Mesendoderm (in vitro differentiated cells): Measurements from ENCODE around the gene DGCR6L.
"Not testable (repeated sequence)": the region's sequence is repeated elsewhere in the genome, so short reads cannot be mapped to it uniquely, and the experiment has no call there.

Experiments used
- DNase-seq: peaks from one replicate; pipeline ENCODE4 v3.0.0; 2013
- H2AK5ac ChIP-seq: 2 replicates; pipeline ENCODE4 v1.6.1; 2013; ENCODE audit warnings: low read length, inconsistent platforms
- H2BK120ac ChIP-seq: 2 replicates; pipeline ENCODE4 v1.6.1; 2013; ENCODE audit warnings: low read depth, mild to moderate bottlenecking, low read length, moderate library complexity, mixed read lengths
- H2BK15ac ChIP-seq: replicated peaks from 2 replicates; pipeline ENCODE4 v1.6.1; 2013; ENCODE audit warnings: low read depth, mild to moderate bottlenecking, moderate library complexity
- H2BK5ac ChIP-seq: 2 replicates; pipeline ENCODE4 v1.6.1; 2013; ENCODE audit warnings: low read length, inconsistent platforms
- H3K18ac ChIP-seq: 2 replicates; pipeline ENCODE4 v1.6.1; 2013; ENCODE audit warnings: mild to moderate bottlenecking, low read length, mixed read lengths
- H3K23ac ChIP-seq: one replicate; pipeline ENCODE4 v1.6.1; 2013; ENCODE audit warnings: low read length
- H3K27ac ChIP-seq: 2 replicates; pipeline ENCODE4 v1.5.1; 2013; ENCODE audit warnings: low read depth, mild to moderate bottlenecking, inconsistent platforms, low read length, moderate library complexity
- H3K27me3 ChIP-seq: 2 replicates; pipeline ENCODE4 v1.6.1; 2013; ENCODE audit warnings: low read length, control low read depth, mild to moderate bottlenecking, inconsistent platforms; ENCODE audit not compliant: insufficient read depth, poor library complexity
- H3K36me3 ChIP-seq: 2 replicates; pipeline ENCODE4 v1.6.1; 2013; ENCODE audit warnings: low read length, inconsistent platforms; ENCODE audit not compliant: control insufficient read depth, insufficient read depth
- H3K4ac ChIP-seq: one replicate; pipeline ENCODE4 v1.6.1; 2013; ENCODE audit warnings: low read depth, mild to moderate bottlenecking, low read length, moderate library complexity
- H3K4me1 ChIP-seq: 2 replicates; pipeline ENCODE4 v1.6.1; 2013; ENCODE audit warnings: low read depth, low read length, inconsistent platforms; ENCODE audit not compliant: control insufficient read depth
- H3K4me2 ChIP-seq: 2 replicates; pipeline ENCODE4 v1.6.1; 2013; ENCODE audit warnings: low read length
- H3K4me3 ChIP-seq: 2 replicates; pipeline ENCODE4 v1.5.1; 2013; ENCODE audit warnings: mild to moderate bottlenecking, low read length
- H3K56ac ChIP-seq: one replicate; pipeline ENCODE4 v1.6.1; 2013; ENCODE audit warnings: low read length
- H3K79me1 ChIP-seq: 2 replicates; pipeline ENCODE4 v1.6.1; 2013; ENCODE audit warnings: low read length, inconsistent platforms
- H3K79me2 ChIP-seq: 2 replicates; pipeline ENCODE4 v1.6.1; 2013; ENCODE audit warnings: mild to moderate bottlenecking, low read length; ENCODE audit not compliant: control insufficient read depth, insufficient read depth
- H3K9ac ChIP-seq: 2 replicates; pipeline ENCODE4 v1.6.1; 2013; ENCODE audit warnings: low read length, inconsistent platforms
- H4K5ac ChIP-seq: one replicate; pipeline ENCODE4 v1.6.1; 2013; ENCODE audit warnings: low read length
- H4K8ac ChIP-seq: one replicate; pipeline ENCODE4 v1.6.1; 2013; ENCODE audit warnings: low read depth, mild to moderate bottlenecking, control low read depth, low read length, moderate library complexity
- WGBS: extraction: QIAGEN DNeasy Blood & Tissue Kit; methylation state at CpG from one replicate; pipeline ENCODE4 v1.1.7; 2013; ENCODE audit warnings: low lambda C conversion rate, missing lambda C conversion rate; ENCODE audit not compliant: insufficient coverage; ENCODE audit errors: extremely low coverage; 5-methylcytosine and 5-hydroxymethylcytosine counted together

Gene DGCR6L

DNA sequence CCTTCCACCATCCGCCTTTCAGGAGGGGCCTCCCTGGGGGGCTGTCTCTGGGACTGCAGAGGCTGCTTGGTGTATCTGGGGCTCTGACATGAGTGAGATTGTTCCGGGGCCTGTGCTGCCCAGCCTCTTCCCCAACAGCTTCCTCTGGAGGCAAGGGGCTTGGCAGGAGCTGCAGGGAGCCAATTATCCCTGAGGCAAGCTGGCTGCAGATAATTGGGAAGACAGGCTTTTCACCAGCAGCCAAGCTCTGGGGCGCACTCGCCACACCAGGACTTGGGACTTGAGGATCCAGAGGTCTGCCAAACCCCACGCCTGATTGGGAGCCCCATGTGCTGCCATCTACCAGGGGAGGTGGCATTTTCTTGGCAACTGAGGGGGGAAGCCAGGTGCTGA is 36.2 kb downstream of the DGCR6L start:
- Histone ChIP-seq H4K5ac (no peak overlapping the region), H2BK120ac (no peak overlapping the region), H3K4me1 (no peaks in the 10 kb centered on the region), H3K27me3 (no peaks in the 10 kb centered on the region), H2BK15ac (no peak overlapping the region), H3K23ac (no peak overlapping the region), H2BK5ac (no peak overlapping the region), H3K18ac (no peak overlapping the region), H4K8ac (no peak overlapping the region), H3K4ac (no peak overlapping the region), H3K27ac (no peak overlapping the region), H3K79me1 (no peaks in the 10 kb centered on the region), H3K56ac (no peak overlapping the region), H3K36me3 (no peaks in the 10 kb centered on the region), H3K4me3 (no peak overlapping the region), H3K4me2 (no peak overlapping the region), H3K79me2 (no peaks in the 10 kb centered on the region), H3K9ac (no peak overlapping the region), H2AK5ac (no peak overlapping the region)
- no peak for DNase-seq
- WGBS: no CpG with 5 or more reads among the region's 5 CpGs

DNA sequence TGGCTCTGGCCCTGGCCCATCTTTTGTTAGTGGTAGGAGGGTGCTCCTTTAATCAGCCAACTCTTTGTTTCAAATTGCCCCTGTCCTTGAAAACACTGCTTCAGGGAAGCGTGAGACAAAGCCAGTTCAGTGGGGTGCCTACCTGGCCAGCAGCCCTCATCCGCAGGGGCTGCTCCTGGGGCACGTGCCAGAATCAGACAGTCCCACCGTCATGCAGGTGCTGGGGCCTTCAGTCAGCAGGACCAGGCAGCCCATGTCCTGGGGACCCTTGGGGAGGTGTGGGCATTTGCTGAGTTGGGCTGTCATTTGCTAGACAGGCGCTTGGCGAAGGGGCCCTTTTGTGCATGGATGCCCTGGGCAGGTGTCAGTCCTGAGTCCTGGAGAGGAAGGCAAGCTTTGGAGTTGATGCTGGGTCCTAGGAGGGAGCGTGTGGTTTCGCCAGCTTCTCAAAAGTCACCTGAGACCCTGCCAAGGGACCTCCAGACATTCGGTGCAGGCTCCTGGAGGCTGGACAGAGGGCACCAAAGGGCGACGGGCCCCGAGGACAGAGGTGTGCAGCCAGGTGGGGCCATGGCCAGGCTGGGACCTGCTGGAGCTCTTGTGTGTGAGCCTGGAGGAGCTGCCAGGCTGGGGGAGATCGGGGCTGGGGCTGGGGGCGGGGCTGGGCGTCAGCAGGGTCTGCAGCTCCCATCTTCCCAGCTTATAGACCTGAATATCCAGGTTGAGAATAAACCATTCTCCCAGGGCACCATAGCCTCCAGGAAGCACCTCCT is 36.8 kb downstream of the DGCR6L start:
- H3K9ac ChIP-seq: no peak overlapping the region
- H2BK120ac ChIP-seq: no peak overlapping the region
- H3K27me3 ChIP-seq: no peaks in the 10 kb centered on the region
- H2AK5ac ChIP-seq: no peak overlapping the region
- H3K79me2 ChIP-seq: no peaks in the 10 kb centered on the region
- no peak overlapping the region for H2BK5ac ChIP-seq
- no peak overlapping the region for H4K5ac ChIP-seq
- H3K4ac ChIP-seq: no peak overlapping the region
- no peak overlapping the region for H3K4me2 ChIP-seq
- no peaks in the 10 kb centered on the region for H3K36me3 ChIP-seq
- H2BK15ac ChIP-seq: no peak overlapping the region
- no peak overlapping the region for H4K8ac ChIP-seq
- H3K23ac ChIP-seq: no peak overlapping the region
- no peak overlapping the region for H3K18ac ChIP-seq
- no peaks in the 10 kb centered on the region for H3K79me1 ChIP-seq
- no peak overlapping the region for H3K56ac ChIP-seq
- no peak overlapping the region for H3K4me3 ChIP-seq
- H3K4me1 ChIP-seq: no peaks in the 10 kb centered on the region
- WGBS: no CpG with 5 or more reads among the region's 15 CpGs
- H3K27ac ChIP-seq: no peak overlapping the region
- no peak for DNase-seq

DNA sequence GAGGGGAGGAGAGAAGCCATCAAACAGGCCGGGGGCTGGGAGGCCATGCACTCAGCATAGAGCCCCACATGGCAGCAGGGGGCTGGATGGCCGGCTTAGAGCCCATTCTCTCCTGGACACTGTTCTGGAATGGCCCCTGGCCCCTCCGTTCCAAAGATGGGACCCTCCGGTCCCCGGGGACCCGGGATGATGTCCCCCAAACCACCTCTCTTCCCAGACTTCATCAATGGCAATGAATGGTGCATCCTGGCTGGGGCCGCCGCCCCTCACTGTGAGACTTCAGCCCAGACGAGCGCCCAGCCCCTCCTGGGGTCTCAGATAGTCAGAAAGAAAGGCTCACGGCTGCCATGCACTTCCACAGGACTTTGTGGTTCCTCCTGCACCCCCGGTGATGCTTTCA is 38.0 kb downstream of the DGCR6L start:
- WGBS: no CpG with 5 or more reads among the region's 12 CpGs
- Histone ChIP-seq H3K79me1 (no peaks in the 10 kb centered on the region), H2BK15ac (no peak overlapping the region)

DNA sequence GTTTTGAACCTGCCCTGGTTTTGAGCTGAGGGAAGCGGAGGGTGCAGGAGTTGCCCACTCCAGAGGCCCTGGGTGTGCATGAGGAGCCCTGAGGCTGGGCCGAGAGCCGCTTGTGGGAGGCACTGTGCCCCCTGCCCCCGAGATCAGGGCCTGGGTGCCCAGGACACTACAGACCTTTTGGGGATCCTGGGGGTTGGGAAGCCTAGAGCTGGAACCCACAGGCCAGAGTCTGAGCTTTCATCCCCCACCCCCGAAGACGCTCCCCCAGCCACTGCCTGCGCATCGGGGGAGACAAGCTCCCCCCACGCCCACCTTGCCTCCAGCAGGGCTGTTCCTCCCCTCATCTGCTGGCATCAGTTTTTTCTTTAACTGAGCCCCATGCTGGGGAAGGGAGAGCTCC is 38.4 kb downstream of the DGCR6L start:
- H2BK15ac ChIP-seq, H4K8ac ChIP-seq, H3K23ac ChIP-seq, H3K4me1 ChIP-seq, H3K36me3 ChIP-seq, H3K79me2 ChIP-seq, H3K18ac ChIP-seq, H3K27ac ChIP-seq, H3K9ac ChIP-seq, H3K4me3 ChIP-seq, H4K5ac ChIP-seq, H3K4ac ChIP-seq, H3K79me1 ChIP-seq, H3K4me2 ChIP-seq, H3K27me3 ChIP-seq, H2BK5ac ChIP-seq, H3K56ac ChIP-seq, H2AK5ac ChIP-seq, H2BK120ac ChIP-seq, DNase-seq: not testable (repeated sequence)
- WGBS: no CpG with 5 or more reads among the region's 9 CpGs

More for the DNA sequence above, 38.0 kb downstream of the DGCR6L start:
- H3K4me2 ChIP-seq: no peak overlapping the region
- H3K18ac ChIP-seq: no peak overlapping the region
- no peaks in the 10 kb centered on the region for H3K4me1 ChIP-seq
- no peak overlapping the region for H3K23ac ChIP-seq
- H3K4me3 ChIP-seq: no peak overlapping the region
- H3K79me2 ChIP-seq: no peaks in the 10 kb centered on the region
- no peak overlapping the region for H2BK120ac ChIP-seq
- H2AK5ac ChIP-seq: no peak overlapping the region
- no peak for DNase-seq
- no peak overlapping the region for H3K27ac ChIP-seq
- H3K56ac ChIP-seq: no peak overlapping the region
- no peak overlapping the region for H4K8ac ChIP-seq
- H3K36me3 ChIP-seq: no peaks in the 10 kb centered on the region
- H4K5ac ChIP-seq: no peak overlapping the region
- no peak overlapping the region for H3K4ac ChIP-seq
- no peak overlapping the region for H2BK5ac ChIP-seq
- no peaks in the 10 kb centered on the region for H3K27me3 ChIP-seq
- no peak overlapping the region for H3K9ac ChIP-seq

- Histone ChIP-seq H3K79me1 (no peaks in the 10 kb centered on the region), H3K4me3 (no peak overlapping the region), H3K23ac (no peak overlapping the region), H3K18ac (no peak overlapping the region), H3K36me3 (no peaks in the 10 kb centered on the region), H2BK15ac (no peak overlapping the region), H2BK5ac (no peak overlapping the region), H2AK5ac (no peak overlapping the region), H3K56ac (no peak overlapping the region), H3K4ac (no peak overlapping the region), H4K5ac (no peak overlapping the region), H3K27ac (no peak overlapping the region), H3K4me2 (no peak overlapping the region), H3K9ac (no peak overlapping the region), H3K79me2 (no peaks in the 10 kb centered on the region), H3K4me1 (no peaks in the 10 kb centered on the region), H2BK120ac (no peak overlapping the region), H4K8ac (no peak overlapping the region), H3K27me3 (no peaks in the 10 kb centered on the region)
- no peak for DNase-seq
- WGBS: no CpG with 5 or more reads among the region's 12 CpGs
These were observed 39.0 kb downstream of the DGCR6L start for GRCh38 chr22:20280866-20281265.

DNA sequence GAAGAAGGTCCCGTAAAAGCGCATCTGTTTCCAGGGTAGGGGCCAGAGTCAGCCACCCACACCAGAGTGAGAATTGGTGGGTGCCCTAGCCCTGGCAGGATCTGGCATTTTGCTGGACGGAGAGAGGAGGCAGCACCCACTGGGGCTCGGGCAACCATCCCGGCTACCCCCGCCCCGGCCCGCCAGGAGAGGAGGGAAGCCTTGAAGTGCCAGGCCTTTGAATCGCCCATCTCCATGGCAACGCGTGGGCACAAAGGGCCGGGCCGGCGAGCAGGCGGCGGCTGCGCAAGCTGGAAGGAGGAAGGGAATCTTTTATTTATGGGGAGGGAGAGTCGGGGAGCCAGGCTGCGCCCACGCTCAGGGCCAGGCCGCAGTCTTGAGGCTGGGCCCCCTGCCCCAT is 39.7 kb downstream of the DGCR6L start:
- not testable (repeated sequence) for H3K4me2 ChIP-seq, H3K4me1 ChIP-seq, H2AK5ac ChIP-seq, H3K27me3 ChIP-seq, H3K4ac ChIP-seq, H3K27ac ChIP-seq, DNase-seq, H3K9ac ChIP-seq, H3K18ac ChIP-seq, H3K4me3 ChIP-seq, H3K23ac ChIP-seq, H2BK120ac ChIP-seq, H4K5ac ChIP-seq, H2BK15ac ChIP-seq, H3K79me2 ChIP-seq, H3K79me1 ChIP-seq, H4K8ac ChIP-seq, H2BK5ac ChIP-seq, H3K56ac ChIP-seq, H3K36me3 ChIP-seq
- no CpG with 5 or more reads among the region's 21 CpGs for WGBS
